ENCODE results near the gene SCAMP3.
"Not testable (repeated sequence)": the region's sequence is repeated elsewhere in the genome, so short reads cannot be mapped to it uniquely, and the experiment has no call there.

Gene SCAMP3

GRCh38 chr1:155261852-155262673, at the start of gene SCAMP3:
TSS of gene SCAMP3 (minus strand) at chr1:155262360. CDS start at chr1:155262151, 209 bp downstream.
- peak; percentile 96 for DNase-seq

GRCh38 chr1:155309423-155310021, 47.4 kb upstream of the SCAMP3 start:
- DNase-seq: no peak

GRCh38 chr1:155308493-155309422, 46.6 kb upstream of the SCAMP3 start, which contains the start of gene FDPS:
TSS of gene FDPS (plus strand) at chr1:155308866. CDS start at chr1:155309790, 924 bp downstream.
- peak; percentile 97 for DNase-seq

- no peak for DNase-seq
These were observed 45.1 kb upstream of the SCAMP3 start for GRCh38 chr1:155307247-155307740.

- no peak for DNase-seq
These were observed 43.8 kb upstream of the SCAMP3 start for GRCh38 chr1:155305881-155306391.

GRCh38 chr1:155304558-155305063, 42.5 kb upstream of the SCAMP3 start:
- no peak for DNase-seq

GRCh38 chr1:155301342-155301841, 39.2 kb upstream of the SCAMP3 start, which contains the start of gene PKLR:
TSS of gene PKLR (minus strand) at chr1:155301438. CDS start at chr1:155301395, 43 bp downstream.
- DNase-seq: no peak

- DNase-seq: no peak
These were observed 38.6 kb upstream of the SCAMP3 start for GRCh38 chr1:155300553-155301329.

- no peak for DNase-seq
These were observed 37.9 kb upstream of the SCAMP3 start for GRCh38 chr1:155300024-155300423.

GRCh38 chr1:155297384-155297783, 35.2 kb upstream of the SCAMP3 start:
- no peak for DNase-seq

- DNase-seq: no peak
These were observed 34.5 kb upstream of the SCAMP3 start for GRCh38 chr1:155296661-155297060.

GRCh38 chr1:155295942-155296267, 33.7 kb upstream of the SCAMP3 start:
- no peak for DNase-seq

- no peak for DNase-seq
These were observed 33.2 kb upstream of the SCAMP3 start for GRCh38 chr1:155295183-155295941.

- DNase-seq: no peak
These were observed 32.5 kb upstream of the SCAMP3 start for GRCh38 chr1:155294520-155295182.

GRCh38 chr1:155293086-155293749, 31.1 kb upstream of the SCAMP3 start:
- no peak for DNase-seq

- DNase-seq: not testable (repeated sequence)
These were observed 28.8 kb upstream of the SCAMP3 start for GRCh38 chr1:155291006-155291405.

GRCh38 chr1:155287987-155288543, 25.9 kb upstream of the SCAMP3 start:
- no peak for DNase-seq

GRCh38 chr1:155286544-155286943, 24.4 kb upstream of the SCAMP3 start:
- DNase-seq: no peak

- no peak for DNase-seq
These were observed 23.5 kb upstream of the SCAMP3 start for GRCh38 chr1:155285631-155286044.

Measured in NCI-H748 treated with DMSO at 0.1 percent for 48 hours (cell line).